ENCODE measurements around the gene FTCDNL1.

DNA sequence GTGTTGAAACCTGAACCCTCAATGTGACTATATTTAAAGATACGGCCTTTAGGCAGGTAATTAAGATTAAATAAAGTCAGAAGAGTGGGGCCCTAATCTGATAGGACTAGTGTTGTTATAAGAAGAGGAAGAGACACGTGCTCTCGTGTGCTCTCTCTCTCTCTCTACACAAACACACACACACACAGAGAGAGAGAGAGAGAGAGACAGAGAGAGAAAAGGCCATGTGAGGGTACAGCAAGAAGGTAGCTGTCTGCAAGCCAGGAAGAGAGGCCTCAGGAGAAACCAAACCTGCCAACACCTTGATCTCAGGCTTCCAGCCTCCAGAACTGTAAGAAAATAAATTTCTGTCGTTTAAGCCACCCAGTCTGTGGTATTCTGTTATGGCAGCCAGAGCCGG lies 106.7 kb downstream of the FTCDNL1 start:
- TF ChIP-seq, protein P1, sequence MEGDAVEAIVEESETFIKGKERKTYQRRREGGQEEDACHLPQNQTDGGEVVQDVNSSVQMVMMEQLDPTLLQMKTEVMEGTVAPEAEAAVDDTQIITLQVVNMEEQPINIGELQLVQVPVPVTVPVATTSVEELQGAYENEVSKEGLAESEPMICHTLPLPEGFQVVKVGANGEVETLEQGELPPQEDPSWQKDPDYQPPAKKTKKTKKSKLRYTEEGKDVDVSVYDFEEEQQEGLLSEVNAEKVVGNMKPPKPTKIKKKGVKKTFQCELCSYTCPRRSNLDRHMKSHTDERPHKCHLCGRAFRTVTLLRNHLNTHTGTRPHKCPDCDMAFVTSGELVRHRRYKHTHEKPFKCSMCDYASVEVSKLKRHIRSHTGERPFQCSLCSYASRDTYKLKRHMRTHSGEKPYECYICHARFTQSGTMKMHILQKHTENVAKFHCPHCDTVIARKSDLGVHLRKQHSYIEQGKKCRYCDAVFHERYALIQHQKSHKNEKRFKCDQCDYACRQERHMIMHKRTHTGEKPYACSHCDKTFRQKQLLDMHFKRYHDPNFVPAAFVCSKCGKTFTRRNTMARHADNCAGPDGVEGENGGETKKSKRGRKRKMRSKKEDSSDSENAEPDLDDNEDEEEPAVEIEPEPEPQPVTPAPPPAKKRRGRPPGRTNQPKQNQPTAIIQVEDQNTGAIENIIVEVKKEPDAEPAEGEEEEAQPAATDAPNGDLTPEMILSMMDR (IDR thresholded peaks at IDR 0.05; ENCODE audit: low read depth, low read length, missing input control): no peak
- TF ChIP-seq GABPA (IDR thresholded peaks at IDR 0.05 in 1 of 2, conservative IDR thresholded peaks at IDR 0.05 in 1 of 2): no peak
- TF ChIP-seq TAF1 (conservative IDR thresholded peaks at IDR 0.05): no peak
- TF ChIP-seq REST (IDR thresholded peaks at IDR 0.05): no peak
- TF ChIP-seq, protein P2, sequence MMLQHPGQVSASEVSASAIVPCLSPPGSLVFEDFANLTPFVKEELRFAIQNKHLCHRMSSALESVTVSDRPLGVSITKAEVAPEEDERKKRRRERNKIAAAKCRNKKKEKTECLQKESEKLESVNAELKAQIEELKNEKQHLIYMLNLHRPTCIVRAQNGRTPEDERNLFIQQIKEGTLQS (IDR thresholded peaks at IDR 0.05): no peak
- TF ChIP-seq MAX (IDR thresholded peaks at IDR 0.05): no peak
- TF ChIP-seq ZBTB33 (IDR thresholded peaks at IDR 0.05): no peak
- no peak for TF ChIP-seq NR2F2 (IDR thresholded peaks at IDR 0.05)
- no peak for TF ChIP-seq RAD21 (IDR thresholded peaks at IDR 0.05)
- no peak for TF ChIP-seq YY1 (IDR thresholded peaks at IDR 0.05)
- no peak for TF ChIP-seq FOXA2 (IDR thresholded peaks at IDR 0.05)
- no peak for TF ChIP-seq HNF4G (IDR thresholded peaks at IDR 0.05)

Data from liver (tissue), 3 donors.